ENCODE measurements around the gene SUN1. TPM values are rescaled to one million over a fixed set of nuclear protein-coding genes. Genes with fewer than 3 reads are reported as not detected.

Gene SUN1
- total and polyA plus RNA-seq, 2 of the 8 experiments (the other 6 are each of a cell fraction or from before 2014, with no cell fraction given) = 108 to 158 TPM

- H2BK5ac ChIP-seq (ENCODE audit: low read depth, low read length) = no peak overlapping the region
- H3K9me3 ChIP-seq (ENCODE audit: insufficient read depth in 2 of 2, low read depth in 1 of 2, low read length in 1 of 2) = no peaks in the 10 kb centered on the region
- H3K18ac ChIP-seq (ENCODE audit: extremely low read depth, low read length) = no peak overlapping the region; the same call in 1 of the 2 replicates
- DNase-seq (ENCODE audit: low read depth in 1 of 2, low spot score in 2 of 2) (peak in 1 of 2 experiments; percentile 51), FAIRE-seq (no peak)
- H2BK120ac ChIP-seq (replicated peaks; ENCODE audit: low read depth, low read length) = no peak overlapping the region
- H3K4ac ChIP-seq (replicated peaks; ENCODE audit: insufficient read length, low read depth, low read length) = no peak overlapping the region
- no peaks in the 10 kb centered on the region for H3K27me3 ChIP-seq (replicated peaks in 1 of 4; ENCODE audit: control insufficient read depth in 3 of 4, extremely low read depth in 1 of 4, insufficient read depth in 3 of 4, low read length in 3 of 4)
- H3K4me3 ChIP-seq (ENCODE audit: extremely low read depth in 1 of 4, insufficient read depth in 2 of 4, low read depth in 3 of 4, low read length in 4 of 4) = no peak overlapping the region
- no peak overlapping the region for H2BK12ac ChIP-seq (ENCODE audit: low read depth, low read length)
- H2AK5ac ChIP-seq (ENCODE audit: low read depth, low read length) = no peak overlapping the region
- H3K23ac ChIP-seq (ENCODE audit: insufficient read length) = no peak overlapping the region
- CTCF ChIA-PET (ENCODE audit: partially characterized antibody) = interaction anchor here (0.7 to 1.3 kb wide), 3 partner anchors 13 to 714 kb away, joined by 3 to 5 read pairs (median 3); no protein-coding TSS in a partner anchor
- no peak overlapping the region for H3K9ac ChIP-seq (replicated peaks in 1 of 4; ENCODE audit: extremely low read depth in 1 of 4, low read depth in 3 of 4, low read length in 3 of 4)
- 84% methylated on average over 34 of the region's 40 CpGs; no CpG with 5 or more reads in 1 of the 2 experiments for WGBS, 2 experiments (ENCODE audit: extremely low coverage in 1 of 2, insufficient coverage in 1 of 2, insufficient read length in 1 of 2, insufficient replicate concordance in 2 of 2, low coverage in 1 of 2, low lambda C conversion rate in 2 of 2, missing lambda C conversion rate in 1 of 2)
- H3K79me2 ChIP-seq (ENCODE audit: control insufficient read depth in 1 of 2, insufficient read depth in 2 of 2, low read length in 2 of 2) = no peaks in the 10 kb centered on the region
- H3K4me2 ChIP-seq (ENCODE audit: insufficient read depth in 1 of 2, low read depth in 2 of 2, low read length in 2 of 2) = no peak overlapping the region
- peak overlapping the region; percentile 92 for H4K8ac ChIP-seq (ENCODE audit: extremely low read depth, insufficient read depth, low read length)
- no peak overlapping the region for H3K56ac ChIP-seq (replicated peaks; ENCODE audit: insufficient read length, low read depth, low read length)
- no peak overlapping the region for H3K27ac ChIP-seq (ENCODE audit: low read depth, low read length)
- POLR2A ChIA-PET (ENCODE audit: partially characterized antibody) = interaction anchor here (0.9 to 1.0 kb wide), 2 partner anchors 22 to 52 kb away, joined by 3 read pairs; partner anchors contain the start of gene COX19
- no peak overlapping the region for H3K14ac ChIP-seq (ENCODE audit: insufficient read length)
- H3K36me3 ChIP-seq (ENCODE audit: control insufficient read depth in 2 of 4, insufficient read depth in 4 of 4, low read length in 3 of 4) = no peaks in the 10 kb centered on the region
- H3K4me1 ChIP-seq (replicated peaks in 1 of 4; ENCODE audit: control insufficient read depth in 3 of 4, insufficient read depth in 4 of 4, low read length in 3 of 4) = peaks cover 0 to 8% (median 0%) of the 10 kb centered on the region in 4 experiments; a peak in 2 of 7 replicates
- H2BK20ac ChIP-seq (ENCODE audit: low read length) = no peak overlapping the region
- no peaks in the 10 kb centered on the region for H4K20me1 ChIP-seq (replicated peaks in 1 of 2; ENCODE audit: control insufficient read depth in 1 of 2, insufficient read depth in 2 of 2, low read length in 2 of 2)
- H3K23me2 ChIP-seq (ENCODE audit: low read depth, low read length) = no peaks in the 10 kb centered on the region
- H4K91ac ChIP-seq (replicated peaks; ENCODE audit: insufficient read length, low read length) = no peak overlapping the region
- H2AFZ ChIP-seq (ENCODE audit: low read length) = no peak overlapping the region
- H3K79me1 ChIP-seq (ENCODE audit: low read depth, low read length) = no peaks in the 10 kb centered on the region
- H2BK15ac ChIP-seq (ENCODE audit: low read length) = no peak overlapping the region
- H4K5ac ChIP-seq (ENCODE audit: insufficient read length, low read depth, low read length) = no peak overlapping the region
- TF ChIP-seq JUND (IDR thresholded peaks at IDR 0.05; ENCODE audit: low read length) (no peak), SAP30 (IDR thresholded peaks at IDR 0.05; ENCODE audit: insufficient read depth, insufficient replicate concordance, low read length) (no peak), RAD21 (IDR thresholded peaks at IDR 0.05 in 1 of 2, conservative IDR thresholded peaks at IDR 0.05 in 1 of 2; ENCODE audit: low read depth in 2 of 2, low read length in 2 of 2) (no peak), PHF8 (conservative IDR thresholded peaks at IDR 0.05; ENCODE audit: low read depth, low read length) (no peak), ASH2L (IDR thresholded peaks at IDR 0.05; ENCODE audit: low read length) (no peak), RNF2 (IDR thresholded peaks at IDR 0.05; ENCODE audit: borderline replicate concordance, low read depth, low read length, missing control alignments, poor library complexity, severe bottlenecking) (no peak)
- TF ChIP-seq, protein P1, sequence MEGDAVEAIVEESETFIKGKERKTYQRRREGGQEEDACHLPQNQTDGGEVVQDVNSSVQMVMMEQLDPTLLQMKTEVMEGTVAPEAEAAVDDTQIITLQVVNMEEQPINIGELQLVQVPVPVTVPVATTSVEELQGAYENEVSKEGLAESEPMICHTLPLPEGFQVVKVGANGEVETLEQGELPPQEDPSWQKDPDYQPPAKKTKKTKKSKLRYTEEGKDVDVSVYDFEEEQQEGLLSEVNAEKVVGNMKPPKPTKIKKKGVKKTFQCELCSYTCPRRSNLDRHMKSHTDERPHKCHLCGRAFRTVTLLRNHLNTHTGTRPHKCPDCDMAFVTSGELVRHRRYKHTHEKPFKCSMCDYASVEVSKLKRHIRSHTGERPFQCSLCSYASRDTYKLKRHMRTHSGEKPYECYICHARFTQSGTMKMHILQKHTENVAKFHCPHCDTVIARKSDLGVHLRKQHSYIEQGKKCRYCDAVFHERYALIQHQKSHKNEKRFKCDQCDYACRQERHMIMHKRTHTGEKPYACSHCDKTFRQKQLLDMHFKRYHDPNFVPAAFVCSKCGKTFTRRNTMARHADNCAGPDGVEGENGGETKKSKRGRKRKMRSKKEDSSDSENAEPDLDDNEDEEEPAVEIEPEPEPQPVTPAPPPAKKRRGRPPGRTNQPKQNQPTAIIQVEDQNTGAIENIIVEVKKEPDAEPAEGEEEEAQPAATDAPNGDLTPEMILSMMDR (IDR thresholded peaks at IDR 0.05; ENCODE audit: control extremely low read depth in 1 of 3, insufficient read depth in 1 of 3, low read depth in 1 of 3, low read length in 3 of 3) = no peak
Measured at GRCh38 chr7:923108-924041, 91.1 kb downstream of the SUN1 start.
